H1 (cell line): Measurements from ENCODE around the gene MXD4. TPM values are rescaled to one million over a fixed set of nuclear protein-coding genes. Genes with fewer than 3 reads are reported as not detected.

Experiments used
- CTCF ChIA-PET: fragments of 300-600 bp; sonication (Branson Sonifier 250); formaldehyde crosslinking; loops from one replicate; lab custom pipeline; 2021; ENCODE audit not compliant: partially characterized antibody; lab: Charles Lee
- POLR2A ChIA-PET: fragments of 300-600 bp; sonication (Branson Sonifier 250); formaldehyde crosslinking; loops from one replicate; lab custom pipeline; 2021; ENCODE audit warnings: inconsistent platforms; ENCODE audit not compliant: partially characterized antibody; lab: Charles Lee
- DNase-seq, 2 experiments: peaks; one replicate each; pipeline versions ENCODE4 v3.0.0 to v3.0.0-alpha.2; 2010 to 2022; ENCODE audit warnings: low spot score in 2 of 2, low read depth in 1 of 2, mixed read lengths in 1 of 2
- FAIRE-seq: peaks from 2 replicates; lab custom pipeline; 2011; peaks lifted over from hg19 to GRCh38; lab: Jason Lieb, UNC
- H2AFZ ChIP-seq: 2 replicates; pipeline ENCODE4 v1.8.1; 2012; ENCODE audit warnings: low read length, inconsistent platforms
- H2AK5ac ChIP-seq: 2 replicates; pipeline ENCODE4 v1.6.1; 2013; ENCODE audit warnings: low read depth, low read length
- H2BK120ac ChIP-seq: replicated peaks from 2 replicates; pipeline ENCODE3; 2013; ENCODE audit warnings: low read depth, low read length, inconsistent platforms
- H2BK12ac ChIP-seq: 2 replicates; pipeline ENCODE4 v1.6.1; 2013; ENCODE audit warnings: low read depth, low read length
- H2BK15ac ChIP-seq: 2 replicates; pipeline ENCODE4 v1.6.1; 2013; ENCODE audit warnings: low read length
- H2BK20ac ChIP-seq: 2 replicates; pipeline ENCODE4 v1.6.1; 2013; ENCODE audit warnings: low read length
- H2BK5ac ChIP-seq: 2 replicates; pipeline ENCODE4 v1.6.1; 2013; ENCODE audit warnings: low read depth, low read length
- H3K14ac ChIP-seq: 2 replicates; pipeline ENCODE4 v1.6.1; 2013; ENCODE audit warnings: inconsistent platforms; ENCODE audit not compliant: insufficient read length
- H3K18ac ChIP-seq: 2 replicates; pipeline ENCODE4 v1.6.1; 2013; ENCODE audit warnings: low read length; ENCODE audit errors: extremely low read depth
- H3K23ac ChIP-seq: 2 replicates; pipeline ENCODE4 v1.6.1; 2013; ENCODE audit warnings: inconsistent platforms; ENCODE audit not compliant: insufficient read length
- H3K23me2 ChIP-seq: 2 replicates; pipeline ENCODE4 v1.6.1; 2013; ENCODE audit warnings: low read depth, low read length
- H3K27ac ChIP-seq: 2 replicates; pipeline ENCODE4 v1.6.1; 2011; ENCODE audit warnings: low read depth, low read length, inconsistent platforms
- H3K27me3 ChIP-seq, 4 experiments: replicated peaks in 1 of 4; 1 replicate in 1 of 4; 2 replicates in 3 of 4; pipeline versions ENCODE4 v1.6.1 to v1.8.1; 2011 to 2013; ENCODE audit warnings: low read length in 3 of 4, mild to moderate bottlenecking in 3 of 4, inconsistent platforms in 2 of 4, mixed read lengths in 2 of 4, moderate library complexity in 1 of 4; ENCODE audit not compliant: control insufficient read depth in 3 of 4, insufficient read depth in 3 of 4; ENCODE audit errors: extremely low read depth in 1 of 4
- H3K36me3 ChIP-seq, 4 experiments: 2 replicates each; pipeline versions ENCODE4 v1.6.1 to v1.8.1; 2011 to 2013; ENCODE audit warnings: mild to moderate bottlenecking in 4 of 4, low read length in 3 of 4, moderate library complexity in 2 of 4, control low read depth in 1 of 4, inconsistent platforms in 1 of 4; ENCODE audit not compliant: insufficient read depth in 4 of 4, control insufficient read depth in 2 of 4
- H3K4ac ChIP-seq: replicated peaks from 2 replicates; pipeline ENCODE3; 2013; ENCODE audit warnings: low read length, low read depth, mixed read lengths, inconsistent platforms; ENCODE audit not compliant: insufficient read length
- H3K4me1 ChIP-seq, 4 experiments: replicated peaks in 1 of 4; 1 replicate in 1 of 4; 2 replicates in 3 of 4; pipeline versions ENCODE4 v1.6.1 to v1.8.1; 2011 to 2013; ENCODE audit warnings: low read length in 3 of 4, inconsistent platforms in 2 of 4, mixed read lengths in 1 of 4; ENCODE audit not compliant: insufficient read depth in 4 of 4, control insufficient read depth in 3 of 4
- H3K4me2 ChIP-seq, 2 experiments: 2 replicates each; pipeline versions ENCODE4 v1.6.1 to v1.8.1; 2011 to 2013; ENCODE audit warnings: low read depth in 2 of 2, low read length in 2 of 2, control low read depth in 1 of 2, inconsistent platforms in 1 of 2, mild to moderate bottlenecking in 1 of 2; ENCODE audit not compliant: insufficient read depth in 1 of 2
- H3K4me3 ChIP-seq, 4 experiments: fragments of 200-600, 300-600 bp in 1 of 4; sonication (generic), shearing (Covaris generic), sonication (Bioruptor Twin) in 1 of 4; 2 replicates each; pipeline versions ENCODE4 v1.5.1 to v1.8.1; 2011 to 2016; ENCODE audit warnings: low read length in 4 of 4, low read depth in 3 of 4, control low read depth in 2 of 4, inconsistent platforms in 2 of 4, mild to moderate bottlenecking in 2 of 4, mixed read lengths in 1 of 4, moderate library complexity in 1 of 4; ENCODE audit not compliant: insufficient read depth in 2 of 4; ENCODE audit errors: extremely low read depth in 1 of 4
- H3K56ac ChIP-seq: replicated peaks from 2 replicates; pipeline ENCODE3; 2013; ENCODE audit warnings: low read depth, mild to moderate bottlenecking, mixed read lengths, low read length, inconsistent platforms; ENCODE audit not compliant: insufficient read length
- H3K79me1 ChIP-seq: 2 replicates; pipeline ENCODE4 v1.6.1; 2013; ENCODE audit warnings: low read depth, low read length, control low read depth
- H3K79me2 ChIP-seq, 2 experiments: 2 replicates each; pipeline versions ENCODE4 v1.6.1 to v1.8.1; 2012 to 2013; ENCODE audit warnings: low read length in 2 of 2, mild to moderate bottlenecking in 2 of 2, inconsistent platforms in 1 of 2; ENCODE audit not compliant: insufficient read depth in 2 of 2, control insufficient read depth in 1 of 2
- H3K9ac ChIP-seq, 4 experiments: replicated peaks in 1 of 4; 1 replicate in 1 of 4; 2 replicates in 3 of 4; pipeline versions ENCODE4 v1.6.1 to v1.8.1; 2011 to 2013; ENCODE audit warnings: low read depth in 3 of 4, low read length in 3 of 4, control low read depth in 2 of 4, mild to moderate bottlenecking in 2 of 4, moderate library complexity in 2 of 4, inconsistent platforms in 1 of 4; ENCODE audit errors: extremely low read depth in 1 of 4
- H3K9me3 ChIP-seq, 2 experiments: 2 replicates each; pipeline versions ENCODE4 v1.6.1 to v1.8.1; 2012 to 2013; ENCODE audit warnings: mild to moderate bottlenecking in 2 of 2, moderate library complexity in 2 of 2, control low read depth in 1 of 2, inconsistent platforms in 1 of 2, low read depth in 1 of 2, low read length in 1 of 2, mixed read lengths in 1 of 2; ENCODE audit not compliant: insufficient read depth in 2 of 2
- H4K20me1 ChIP-seq, 2 experiments: replicated peaks in 1 of 2; 2 replicates each; pipeline versions ENCODE3 to v1.8.1; 2011 to 2013; ENCODE audit warnings: inconsistent platforms in 2 of 2, low read length in 2 of 2, mild to moderate bottlenecking in 1 of 2; ENCODE audit not compliant: insufficient read depth in 2 of 2, control insufficient read depth in 1 of 2
- H4K5ac ChIP-seq: 2 replicates; pipeline ENCODE4 v1.6.1; 2013; ENCODE audit warnings: low read length, low read depth, mixed read lengths, inconsistent platforms; ENCODE audit not compliant: insufficient read length
- H4K8ac ChIP-seq: 2 replicates; pipeline ENCODE4 v1.8.0; 2013; ENCODE audit warnings: mild to moderate bottlenecking, moderate library complexity, low read length, inconsistent platforms; ENCODE audit not compliant: insufficient read depth; ENCODE audit errors: extremely low read depth
- H4K91ac ChIP-seq: replicated peaks from 2 replicates; pipeline ENCODE3; 2013; ENCODE audit warnings: low read length, mixed read lengths, inconsistent platforms; ENCODE audit not compliant: insufficient read length
- CBX8 ChIP-seq: fragments of 300-800, 300-1000 bp; sonication (generic); IDR thresholded peaks from 2 replicates; pipeline ENCODE4 v1.7.1; 2016; ENCODE audit warnings: low read depth, low read length, borderline replicate concordance
- POLR2A ChIP-seq, 2 experiments: IDR thresholded peaks; 1 replicate in 1 of 2; 2 replicates in 1 of 2; pipeline ENCODE4 v1.6.1; 2011; ENCODE audit warnings: low read depth in 2 of 2, low read length in 2 of 2, mild to moderate bottlenecking in 2 of 2; ENCODE audit errors: control extremely low read depth in 1 of 2
- SAP30 ChIP-seq: fragments of 300-600 bp; sonication (generic); IDR thresholded peaks from 2 replicates; pipeline ENCODE4 v1.7.1; 2012; ENCODE audit warnings: low read length, moderate library complexity, mild to moderate bottlenecking, inconsistent platforms; ENCODE audit not compliant: insufficient read depth, insufficient replicate concordance
- WGBS, 2 experiments: shearing (Covaris generic) in 1 of 2; methylation state at CpG; one replicate each; pipeline versions ENCODE4 v1.1.6 to v1.1.7; 2013 to 2015; ENCODE audit warnings: low lambda C conversion rate in 2 of 2, mixed read lengths in 2 of 2, inconsistent platforms in 1 of 2, low coverage in 1 of 2, missing lambda C conversion rate in 1 of 2; ENCODE audit not compliant: insufficient replicate concordance in 2 of 2, insufficient coverage in 1 of 2, insufficient read length in 1 of 2; ENCODE audit errors: extremely low coverage in 1 of 2, missing lambda C conversion rate in 1 of 2; 5-methylcytosine and 5-hydroxymethylcytosine counted together
- polyA plus RNA-seq, 7 experiments: library from polyadenylated mRNA; depleted of rRNA in 3 of 7; stranded (reverse) in 5 of 7; unstranded in 2 of 7; fragments of >200 nt in 5 of 7; fragments of 200-250 nt in 2 of 7; gene quantifications; 1 replicate in 5 of 7; 2 replicates in 1 of 7; 4 replicates in 1 of 7; pipeline versions ENCODE4 v1.2.1 to v1.2.3, GENCODE V29; 2011 to 2013; ENCODE audit warnings: missing spikeins in 2 of 7, mixed read lengths in 2 of 7
- total RNA-seq: library from RNA; stranded (reverse); fragmentation: NEBNext Ultra II Directional; extraction: Animal tissue kit (Norgen Biotek cat#: 25700); gene quantifications from 2 replicates; pipeline ENCODE4 v1.2.1, GENCODE V29; 2021
- TF ChIP-seq, protein P1 (sequence below): IDR thresholded peaks from 2 replicates; pipeline ENCODE4 v1.6.1; 2012; ENCODE audit warnings: inconsistent platforms

The MXD4 gene
- total and polyA plus RNA-seq, 2 of the 8 experiments (the other 6 are each of a cell fraction or from before 2014, with no cell fraction given): 18.0 to 20.8 TPM

DNA sequence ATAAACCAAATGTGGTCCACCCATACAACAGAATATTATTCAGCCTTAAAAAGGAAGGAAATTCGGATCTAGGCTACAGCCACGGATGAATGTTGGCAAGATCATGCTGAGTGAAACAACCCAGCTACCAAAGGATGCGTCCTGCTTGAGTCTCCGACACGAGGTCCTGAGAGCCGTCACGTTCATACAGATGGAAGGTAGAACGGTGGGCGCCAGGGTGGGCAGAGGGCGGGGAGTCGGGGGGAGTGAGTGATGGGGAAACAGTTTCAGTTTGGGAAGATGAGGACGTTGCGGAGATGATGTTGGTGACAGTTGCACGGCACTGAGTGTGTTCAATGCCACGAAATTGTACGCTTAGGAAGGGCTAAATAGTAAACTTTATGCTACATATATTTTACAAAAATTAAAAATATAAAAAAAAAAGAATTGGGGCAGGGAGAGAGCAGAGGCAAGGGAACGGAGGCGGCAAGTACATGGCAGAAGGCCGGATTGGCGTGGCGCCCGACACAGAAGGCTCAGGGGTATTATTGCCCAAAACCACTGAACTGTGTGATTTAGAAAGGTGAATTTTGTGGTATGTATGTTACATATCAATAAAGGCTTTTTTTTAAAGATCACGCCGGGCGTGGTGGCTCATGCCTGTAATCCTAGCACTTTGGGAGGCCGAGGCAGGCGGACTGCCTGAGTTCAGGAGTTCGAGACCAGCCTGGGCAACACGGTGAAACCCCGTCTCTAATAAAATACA lies 14.8 kb upstream of the MXD4 start:
- no peaks in the 10 kb centered on the region for H3K4me1 ChIP-seq
- H3K36me3 ChIP-seq: no peaks in the 10 kb centered on the region
- H2BK5ac ChIP-seq: no peak overlapping the region
- no peak overlapping the region for H3K4me2 ChIP-seq
- no peak overlapping the region for H2AFZ ChIP-seq
- no peak overlapping the region for H2BK120ac ChIP-seq
- no peak overlapping the region for H3K4ac ChIP-seq
- no peak overlapping the region for H2BK12ac ChIP-seq
- DNase-seq (no peak), FAIRE-seq (no peak)
- no peak overlapping the region for H4K91ac ChIP-seq
- H2AK5ac ChIP-seq: no peak overlapping the region
- no peaks in the 10 kb centered on the region for H3K79me2 ChIP-seq
- H3K27ac ChIP-seq: no peak overlapping the region
- WGBS, 2 experiments: 95 to 100% methylated on average over 1 to 30 of the region's 30 CpGs
- H3K23ac ChIP-seq: no peak overlapping the region
- H3K14ac ChIP-seq: no peak overlapping the region
- no peak overlapping the region for H2BK15ac ChIP-seq
- no peak overlapping the region for H4K5ac ChIP-seq
- no peak overlapping the region for H3K4me3 ChIP-seq
- H3K9me3 ChIP-seq: no peaks in the 10 kb centered on the region
- no peak overlapping the region for H3K9ac ChIP-seq
- H4K8ac ChIP-seq: no peak overlapping the region
- no peak overlapping the region for H3K18ac ChIP-seq
- H4K20me1 ChIP-seq: peaks cover 0 to 1% of the 10 kb centered on the region in 2 experiments
- no peaks in the 10 kb centered on the region for H3K23me2 ChIP-seq
- no peak overlapping the region for H3K56ac ChIP-seq
- POLR2A ChIA-PET: no interaction called here
- CTCF ChIA-PET: no interaction called here
- no peaks in the 10 kb centered on the region for H3K27me3 ChIP-seq
- H3K79me1 ChIP-seq: no peaks in the 10 kb centered on the region
- H2BK20ac ChIP-seq: no peak overlapping the region
- TF ChIP-seq CBX8 (no peak), SAP30 (no peak), POLR2A (IDR thresholded peaks at IDR 0.05; ENCODE audit: control extremely low read depth in 1 of 2, low read depth in 2 of 2, low read length in 2 of 2) (no peak)
- TF ChIP-seq, protein P1, sequence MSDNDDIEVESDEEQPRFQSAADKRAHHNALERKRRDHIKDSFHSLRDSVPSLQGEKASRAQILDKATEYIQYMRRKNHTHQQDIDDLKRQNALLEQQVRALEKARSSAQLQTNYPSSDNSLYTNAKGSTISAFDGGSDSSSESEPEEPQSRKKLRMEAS: no peak
